ENCODE results near the gene PDE2A.

Gene PDE2A

GRCh38 chr11:72589802-72590761 is 84.1 kb downstream of the PDE2A start:
- DNase-seq (ENCODE audit: low read depth in 2 of 2), result peak; percentile 32 to 42

- DNase-seq (ENCODE audit: low read depth in 2 of 2), result no peak
Measured at GRCh38 chr11:72588421-72589410, 85.5 kb downstream of the PDE2A start.

- no peak for DNase-seq (ENCODE audit: low read depth in 2 of 2)
Measured at GRCh38 chr11:72587696-72588095, 86.5 kb downstream of the PDE2A start.

- DNase-seq (ENCODE audit: low read depth in 2 of 2), result no peak
Measured at GRCh38 chr11:72586321-72587090, 87.7 kb downstream of the PDE2A start.

GRCh38 chr11:72585762-72586311 is 88.4 kb downstream of the PDE2A start:
- DNase-seq (ENCODE audit: low read depth in 2 of 2), result peak; percentile 43 to 47

GRCh38 chr11:72584939-72585597 is 89.2 kb downstream of the PDE2A start:
- no peak for DNase-seq (ENCODE audit: low read depth in 2 of 2)

GRCh38 chr11:72584293-72584938 is 89.8 kb downstream of the PDE2A start:
- peak; percentile 26 to 31 for DNase-seq (ENCODE audit: low read depth in 2 of 2)

- DNase-seq (ENCODE audit: low read depth in 2 of 2), result no peak
Measured at GRCh38 chr11:72583616-72584292, 90.5 kb downstream of the PDE2A start.

GRCh38 chr11:72583177-72583553 is 91.1 kb downstream of the PDE2A start:
- DNase-seq (ENCODE audit: low read depth in 2 of 2), result no peak

- no peak for DNase-seq (ENCODE audit: low read depth in 2 of 2)
Measured at GRCh38 chr11:72582206-72583176, 91.7 kb downstream of the PDE2A start.

GRCh38 chr11:72581067-72581466 is 93.2 kb downstream of the PDE2A start:
- DNase-seq (ENCODE audit: low read depth in 2 of 2), result no peak

GRCh38 chr11:72580642-72580950 is 93.6 kb downstream of the PDE2A start:
- no peak for DNase-seq (ENCODE audit: low read depth in 2 of 2)

GRCh38 chr11:72579816-72580641 is 94.2 kb downstream of the PDE2A start:
- DNase-seq (ENCODE audit: low read depth in 2 of 2), result no peak

GRCh38 chr11:72578991-72579815 is 95.0 kb downstream of the PDE2A start:
- DNase-seq (ENCODE audit: low read depth in 2 of 2), result no peak

- DNase-seq (ENCODE audit: low read depth in 2 of 2), result no peak
Measured at GRCh38 chr11:72578566-72578965, 95.7 kb downstream of the PDE2A start.

- DNase-seq (ENCODE audit: low read depth in 2 of 2), result no peak
Measured at GRCh38 chr11:72578051-72578450, 96.2 kb downstream of the PDE2A start.

- DNase-seq (ENCODE audit: low read depth in 2 of 2), result no peak
Measured at GRCh38 chr11:72577271-72577721, 96.9 kb downstream of the PDE2A start.
